NCI-H510A (cell line): ENCODE data around the gene DXO.
"Not testable (repeated sequence)": the region's sequence is repeated elsewhere in the genome, so short reads cannot be mapped to it uniquely, and the experiment has no call there.

ENCODE experiments used
- DNase-seq: peaks from one replicate; lab custom pipeline; 2025; lab: John Stamatoyannopoulos, UW

DXO gene

DNA sequence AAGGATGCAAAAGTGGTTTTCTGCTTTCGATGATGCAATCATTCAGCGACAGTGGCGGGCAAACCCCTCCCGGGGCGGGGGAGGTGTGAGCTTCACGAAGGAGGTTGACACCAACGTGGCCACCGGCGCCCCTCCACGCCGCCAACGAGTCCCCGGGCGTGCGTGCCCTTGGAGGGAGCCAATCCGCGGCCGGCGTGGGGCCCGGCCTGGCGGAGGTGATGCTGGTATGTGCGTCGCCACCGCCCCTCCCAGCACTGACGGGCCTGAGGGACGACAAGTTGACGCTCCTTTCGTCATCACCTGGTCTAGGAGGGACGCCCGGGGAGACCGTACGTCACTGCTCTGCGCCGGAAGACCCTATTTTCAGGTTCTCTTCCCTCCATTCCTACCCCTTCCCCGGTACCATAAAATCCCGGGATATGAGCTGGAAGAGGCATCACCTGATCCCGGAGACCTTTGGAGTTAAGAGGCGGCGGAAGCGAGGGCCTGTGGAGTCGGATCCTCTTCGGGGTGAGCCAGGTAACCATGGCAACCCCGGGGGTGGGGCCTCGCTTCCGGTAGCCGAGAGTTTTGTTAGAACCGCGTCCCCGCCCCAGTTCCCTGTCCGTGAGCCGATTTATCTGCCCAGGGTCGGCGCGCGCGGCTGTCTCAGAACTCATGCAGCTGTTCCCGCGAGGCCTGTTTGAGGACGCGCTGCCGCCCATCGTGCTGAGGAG, at the start of gene DXO:
Gene DXO (minus strand): TSS at position 146 of the 716 bp plus-strand sequence. CDS start 463 bp downstream, outside the sequence.
- peak; percentile 100 for DNase-seq

DNA sequence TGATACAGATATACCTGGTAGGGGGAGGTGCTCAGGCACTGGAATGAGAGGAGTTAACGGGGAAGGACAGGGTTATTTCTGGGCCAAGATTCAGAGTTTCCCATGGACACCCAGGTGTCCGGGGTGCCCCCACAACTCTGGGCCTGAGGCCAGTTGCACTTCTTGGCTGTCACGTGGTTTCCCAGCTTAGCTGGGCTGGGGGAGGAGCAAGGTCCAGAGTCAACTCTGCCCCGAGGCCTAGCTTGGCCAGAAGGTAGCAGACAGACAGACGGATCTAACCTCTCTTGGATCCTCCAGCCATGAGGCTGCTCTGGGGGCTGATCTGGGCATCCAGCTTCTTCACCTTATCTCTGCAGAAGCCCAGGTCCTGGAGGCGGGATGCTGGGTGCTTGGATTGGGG, 42.6 kb upstream of the DXO start, which contains the start of gene C4B:
Gene C4B (plus strand): TSS at position 249 of the 400 bp plus-strand sequence. CDS start 51 bp downstream, at position 300.
- not testable (repeated sequence) for DNase-seq

DNA sequence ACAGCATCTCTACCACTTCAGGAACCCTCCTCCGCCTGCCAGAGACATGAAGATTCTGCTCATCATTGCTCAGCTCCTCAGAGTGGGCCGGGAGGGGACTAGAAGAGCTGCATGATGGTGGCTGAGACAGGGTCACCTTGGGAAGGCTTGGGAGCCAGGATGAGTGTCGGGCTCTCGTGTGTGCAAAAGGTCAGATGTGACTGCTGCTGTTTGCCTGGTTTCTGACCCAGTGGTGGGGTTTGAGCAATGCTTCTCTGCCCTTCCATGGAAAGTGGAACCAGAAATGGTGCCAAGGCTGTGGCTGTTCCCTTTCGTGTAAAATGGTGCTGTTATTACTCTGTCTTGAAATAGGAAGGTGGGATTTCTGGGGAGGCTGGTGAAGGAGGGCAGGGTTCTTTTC, 41.8 kb upstream of the DXO start:
- not testable (repeated sequence) for DNase-seq

DNA sequence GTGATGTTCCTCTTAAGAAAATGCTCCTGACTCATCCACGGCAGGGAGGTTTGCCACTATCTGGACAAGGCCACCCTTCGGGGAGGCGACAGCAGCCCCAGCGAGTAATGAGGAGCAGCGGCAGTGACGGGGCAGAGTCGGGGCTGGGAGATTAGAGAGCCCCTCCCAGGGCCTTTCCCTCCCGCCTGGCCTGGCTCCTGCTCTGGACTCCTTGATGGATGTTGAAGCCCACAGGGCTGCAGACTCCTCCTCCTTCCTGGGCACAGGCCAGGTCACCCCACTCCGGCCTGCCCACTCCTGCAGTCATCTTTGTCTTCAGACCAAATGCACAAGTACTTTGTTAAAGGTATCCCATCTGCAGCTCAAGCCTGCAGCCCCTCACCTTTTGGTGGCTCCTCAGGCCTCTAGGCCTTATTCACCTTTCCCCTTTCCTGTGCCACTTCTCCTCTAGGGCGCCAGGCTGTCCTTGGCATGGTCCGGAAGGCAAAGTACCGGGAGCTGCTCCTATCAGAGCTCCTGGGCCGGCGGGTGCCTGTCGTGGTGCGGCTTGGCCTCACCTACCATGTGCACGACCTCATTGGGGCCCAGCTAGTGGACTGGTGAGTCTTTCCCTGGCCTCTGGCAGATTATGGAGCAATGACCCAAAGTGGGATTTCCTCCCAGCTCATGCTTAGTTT, 41.1 kb upstream of the DXO start:
- not testable (repeated sequence) for DNase-seq

DNA sequence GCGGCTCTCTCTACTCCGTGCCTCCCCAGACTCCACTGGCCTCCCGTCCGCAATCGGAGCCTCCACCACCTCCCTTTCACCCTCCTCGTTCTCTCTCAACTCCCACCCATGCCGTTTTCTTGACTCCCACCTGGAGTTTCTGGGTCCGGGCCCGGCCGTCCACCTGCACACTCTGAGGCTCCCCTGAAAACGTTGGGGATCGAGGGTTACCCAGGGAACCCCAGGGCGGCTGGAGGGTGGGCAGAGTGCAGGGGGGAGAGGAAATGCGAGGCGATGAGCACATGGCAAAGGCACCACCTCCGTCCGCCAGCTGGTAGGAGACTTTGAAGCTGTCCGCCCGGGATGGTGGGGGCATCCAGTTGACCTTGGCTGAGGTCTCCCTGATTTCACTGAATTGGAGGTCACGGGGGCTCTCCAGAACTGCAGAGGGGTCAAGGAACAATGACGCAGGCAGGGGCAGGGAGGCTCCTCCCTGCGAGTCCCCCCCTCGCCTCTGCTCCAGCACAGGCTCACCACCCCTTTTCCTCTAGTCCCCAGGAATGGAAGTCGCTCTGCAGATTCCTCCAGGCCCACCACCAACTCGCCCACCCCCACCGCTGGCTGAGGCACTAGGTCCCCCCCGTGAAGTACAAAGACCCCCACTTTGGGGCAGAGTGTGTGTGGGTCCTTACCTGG, 39.1 kb upstream of the DXO start:
- not testable (repeated sequence) for DNase-seq

DNA sequence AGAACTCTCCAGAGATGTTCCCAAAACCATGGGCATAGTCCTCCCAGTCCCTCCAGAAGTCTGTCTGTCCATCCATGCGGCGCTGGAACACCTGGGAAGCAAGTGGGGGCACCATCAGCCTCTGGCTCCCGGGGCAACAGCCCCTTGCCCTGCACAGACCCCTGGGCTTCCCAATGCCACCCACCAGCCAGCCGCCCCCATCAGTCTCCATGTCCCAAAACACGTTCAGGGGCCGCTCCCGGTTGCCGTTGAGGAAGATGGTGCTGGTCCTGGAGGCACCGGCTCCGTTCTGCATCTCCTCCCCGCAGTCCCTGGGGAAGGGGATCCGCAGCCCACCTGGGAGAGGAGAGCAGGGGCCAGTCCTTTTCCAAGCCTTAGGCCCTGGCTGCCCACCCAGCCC, 37.6 kb upstream of the DXO start:
- not testable (repeated sequence) for DNase-seq

DNA sequence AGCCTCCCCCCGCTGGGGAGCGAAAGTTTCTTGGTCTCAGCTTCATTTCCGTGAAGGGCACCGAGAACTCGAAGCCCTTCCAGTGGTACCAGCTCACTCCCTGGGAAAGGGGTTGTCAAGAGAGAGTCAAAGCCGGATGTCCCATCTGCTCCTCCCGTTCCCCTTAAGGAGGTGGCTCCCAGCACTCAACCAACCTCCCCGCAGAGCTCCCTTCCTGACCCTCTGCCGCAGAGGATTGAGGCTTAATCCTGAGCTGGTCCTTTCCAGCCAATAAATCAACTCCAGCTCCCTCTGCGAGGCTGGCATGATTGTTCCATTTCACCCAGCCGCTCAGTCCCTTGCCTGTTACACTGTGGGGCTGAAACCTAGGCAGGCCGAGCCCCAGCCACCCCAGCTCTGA, 36.7 kb upstream of the DXO start:
- not testable (repeated sequence) for DNase-seq

DNA sequence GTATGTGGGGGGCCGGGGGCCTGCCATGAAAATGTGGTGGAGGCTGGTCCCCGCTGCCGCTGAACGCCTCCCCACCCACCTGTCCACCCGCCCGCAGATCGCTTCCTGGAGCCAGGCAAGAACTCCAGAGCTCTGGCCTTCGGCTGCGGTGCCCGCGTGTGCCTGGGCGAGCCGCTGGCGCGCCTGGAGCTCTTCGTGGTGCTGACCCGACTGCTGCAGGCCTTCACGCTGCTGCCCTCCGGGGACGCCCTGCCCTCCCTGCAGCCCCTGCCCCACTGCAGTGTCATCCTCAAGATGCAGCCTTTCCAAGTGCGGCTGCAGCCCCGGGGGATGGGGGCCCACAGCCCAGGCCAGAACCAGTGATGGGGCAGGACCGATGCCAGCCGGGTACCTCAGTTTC, 36.1 kb upstream of the DXO start:
- not testable (repeated sequence) for DNase-seq

DNA sequence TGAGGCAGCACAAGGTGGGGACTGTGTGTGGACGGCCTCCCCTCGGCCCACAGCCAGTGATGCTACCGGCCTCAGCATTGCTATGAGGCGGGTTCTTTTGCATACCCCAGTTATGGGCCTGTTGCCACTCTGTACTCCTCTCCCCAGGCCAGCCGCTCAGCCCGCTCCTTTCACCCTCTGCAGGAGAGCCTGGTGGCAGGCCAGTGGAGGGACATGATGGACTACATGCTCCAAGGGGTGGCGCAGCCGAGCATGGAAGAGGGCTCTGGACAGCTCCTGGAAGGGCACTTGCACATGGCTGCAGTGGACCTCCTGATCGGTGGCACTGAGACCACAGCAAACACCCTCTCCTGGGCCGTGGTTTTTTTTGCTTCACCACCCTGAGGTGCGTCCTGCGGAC, 35.1 kb upstream of the DXO start:
- not testable (repeated sequence) for DNase-seq

DNA sequence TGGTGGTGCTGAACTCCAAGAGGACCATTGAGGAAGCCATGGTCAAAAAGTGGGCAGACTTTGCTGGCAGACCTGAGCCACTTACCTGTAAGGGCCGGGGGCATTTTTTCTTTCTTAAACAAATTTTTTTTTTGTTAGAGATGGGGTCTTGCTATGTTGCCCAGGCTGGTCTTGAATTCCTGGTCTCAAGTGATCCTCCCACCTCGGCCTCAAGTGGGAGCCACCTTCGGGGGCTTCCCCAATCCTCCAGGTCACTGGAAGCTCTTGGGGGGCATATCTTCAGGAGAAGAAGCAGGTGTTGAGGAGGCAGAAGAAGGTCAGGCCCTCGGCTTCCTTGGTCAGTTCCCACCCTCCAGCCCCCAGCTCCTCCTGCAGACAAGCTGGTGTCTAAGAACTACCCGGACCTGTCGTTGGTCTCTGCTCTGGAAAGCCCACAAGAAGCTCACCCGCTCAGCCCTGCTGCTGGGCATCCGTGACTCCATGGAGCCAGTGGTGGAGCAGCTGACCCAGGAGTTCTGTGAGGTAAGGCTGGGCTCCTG, 34.1 kb upstream of the DXO start:
- DNase-seq = not testable (repeated sequence)

DNA sequence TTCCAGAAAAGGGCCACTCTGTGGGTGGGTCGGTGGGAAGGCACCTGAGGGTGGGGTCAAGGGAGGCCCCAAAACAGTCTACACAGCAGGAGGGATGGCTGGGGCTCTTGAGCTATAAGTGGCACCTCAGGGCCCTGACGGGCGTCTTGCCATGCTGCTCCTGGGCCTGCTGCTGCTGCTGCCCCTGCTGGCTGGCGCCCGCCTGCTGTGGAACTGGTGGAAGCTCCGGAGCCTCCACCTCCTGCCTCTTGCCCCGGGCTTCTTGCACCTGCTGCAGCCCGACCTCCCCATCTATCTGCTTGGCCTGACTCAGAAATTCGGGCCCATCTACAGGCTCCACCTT, 33.6 kb upstream of the DXO start:
- DNase-seq = not testable (repeated sequence)

DNA sequence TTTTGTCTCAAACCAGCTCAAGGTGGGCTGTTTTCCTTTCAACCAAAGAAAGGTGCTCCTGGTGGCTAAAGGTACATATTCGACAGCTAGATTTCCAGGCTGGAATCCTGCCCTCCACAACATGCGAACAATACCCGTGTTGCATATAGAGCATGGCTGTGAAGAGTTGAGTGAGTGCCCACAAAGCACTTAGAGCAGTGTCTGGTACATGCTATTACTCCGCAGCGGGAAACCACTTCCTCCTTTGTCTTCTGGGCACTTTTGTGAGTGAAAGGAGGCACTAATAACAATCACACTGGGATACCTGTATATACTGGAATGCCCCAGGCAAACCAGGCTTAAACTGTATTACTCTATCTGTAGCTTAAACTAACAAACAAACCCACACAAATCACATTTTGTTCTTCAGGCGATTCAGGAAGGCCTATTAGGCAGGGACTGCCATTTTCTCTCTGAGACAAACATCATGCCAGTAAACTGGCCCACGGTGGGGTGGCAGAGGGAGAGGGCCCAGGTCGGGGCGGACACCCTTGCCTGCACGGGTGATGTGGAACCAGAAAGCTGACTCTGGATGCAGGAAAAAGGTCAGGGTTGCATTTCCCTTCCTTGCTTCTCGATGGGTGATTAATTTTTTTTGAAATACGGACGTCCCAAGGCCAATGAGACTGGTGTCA, 33.1 kb upstream of the DXO start:
- not testable (repeated sequence) for DNase-seq

DNA sequence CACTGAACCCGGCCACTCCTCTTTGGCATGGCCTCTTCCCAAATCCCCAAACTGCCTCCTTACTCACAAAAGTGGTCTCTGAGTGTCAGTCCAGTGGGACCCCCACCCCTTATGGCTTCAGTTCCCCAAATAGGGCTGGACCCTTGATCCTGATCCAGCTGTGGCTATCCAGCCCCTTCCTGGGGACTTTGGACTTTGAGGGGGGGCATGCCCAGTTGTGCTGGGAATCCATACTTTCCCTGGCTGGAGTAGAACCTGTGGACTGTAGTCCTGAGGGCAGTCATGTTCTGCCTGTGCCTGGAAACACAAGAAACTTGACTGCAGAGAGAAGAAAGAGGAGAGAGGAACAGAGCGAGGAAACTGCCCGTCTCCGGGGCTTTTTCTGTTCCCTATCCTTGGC, 32.5 kb upstream of the DXO start:
- DNase-seq = not testable (repeated sequence)

DNA sequence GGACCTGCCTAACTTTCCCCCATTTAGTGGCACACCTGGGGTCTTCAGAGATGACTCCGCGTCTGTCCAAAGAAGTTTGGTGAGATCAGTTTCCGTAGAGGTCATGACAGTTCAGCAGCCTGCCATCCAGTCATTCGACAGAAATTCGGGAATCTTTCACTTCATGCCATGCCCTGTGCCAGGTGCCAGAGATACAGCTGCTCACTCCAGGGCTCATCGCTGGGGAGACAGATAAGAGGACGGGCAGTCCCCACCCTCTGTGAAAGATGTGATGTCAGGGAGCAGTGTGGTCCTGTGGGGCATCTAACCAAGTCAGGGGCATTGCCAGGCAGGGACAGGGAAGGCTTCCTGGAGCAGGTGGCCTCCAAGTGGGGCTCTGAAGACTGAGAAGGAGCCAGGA, 31.4 kb upstream of the DXO start:
- DNase-seq = not testable (repeated sequence)

DNA sequence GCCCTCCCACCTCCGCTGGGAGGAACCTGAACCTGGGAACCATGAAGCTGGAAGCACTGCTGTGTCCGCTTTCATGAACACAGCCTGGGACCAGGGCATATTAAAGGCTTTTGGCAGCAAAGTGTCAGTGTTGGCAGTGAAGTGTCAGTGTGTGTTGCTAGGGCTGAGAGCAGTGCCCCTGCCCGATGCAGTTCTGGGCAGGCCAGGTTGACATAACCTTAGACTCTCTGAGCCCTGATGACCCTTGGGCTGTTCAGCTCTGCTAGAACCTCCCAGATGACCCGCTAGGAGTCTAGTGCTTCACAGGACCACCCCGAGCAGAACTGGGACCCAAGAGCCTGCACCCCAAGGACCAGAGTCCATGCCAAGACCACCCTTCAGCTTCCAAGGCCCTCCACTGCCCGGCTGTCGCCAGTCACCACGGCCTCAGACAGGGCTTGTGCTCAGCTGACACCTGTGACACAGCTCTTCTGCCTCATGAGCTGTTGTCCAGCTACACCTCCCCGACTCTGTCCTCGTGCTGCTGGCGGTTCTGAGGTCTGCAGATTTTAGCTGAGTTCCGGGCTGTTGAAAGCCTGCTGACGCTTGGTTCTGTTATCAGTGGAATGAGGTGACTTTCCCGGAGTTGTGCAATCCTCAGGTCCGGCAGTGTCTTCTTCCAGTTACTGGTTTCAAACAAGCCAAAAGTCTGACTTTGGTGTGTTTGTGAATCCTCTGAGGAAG, 30.8 kb upstream of the DXO start:
- not testable (repeated sequence) for DNase-seq

DNA sequence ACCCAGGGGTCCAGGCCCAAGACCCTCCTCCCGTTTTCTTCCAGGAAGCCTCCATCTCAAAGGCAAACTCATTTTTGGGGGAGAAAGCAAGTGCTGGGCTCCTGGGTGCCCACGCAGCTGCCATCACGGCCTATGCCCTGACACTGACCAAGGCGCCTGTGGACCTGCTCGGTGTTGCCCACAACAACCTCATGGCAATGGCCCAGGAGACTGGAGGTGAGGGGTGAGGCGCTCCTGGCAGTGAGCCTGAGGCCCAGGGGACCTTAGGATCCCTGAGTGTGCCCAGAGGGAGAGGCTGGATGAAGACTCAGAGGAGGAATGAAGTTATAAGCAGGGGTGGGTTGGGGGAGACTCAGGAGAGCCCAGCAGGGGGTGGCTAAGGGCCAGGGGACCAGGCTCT, 24.4 kb upstream of the DXO start:
- not testable (repeated sequence) for DNase-seq

DNA sequence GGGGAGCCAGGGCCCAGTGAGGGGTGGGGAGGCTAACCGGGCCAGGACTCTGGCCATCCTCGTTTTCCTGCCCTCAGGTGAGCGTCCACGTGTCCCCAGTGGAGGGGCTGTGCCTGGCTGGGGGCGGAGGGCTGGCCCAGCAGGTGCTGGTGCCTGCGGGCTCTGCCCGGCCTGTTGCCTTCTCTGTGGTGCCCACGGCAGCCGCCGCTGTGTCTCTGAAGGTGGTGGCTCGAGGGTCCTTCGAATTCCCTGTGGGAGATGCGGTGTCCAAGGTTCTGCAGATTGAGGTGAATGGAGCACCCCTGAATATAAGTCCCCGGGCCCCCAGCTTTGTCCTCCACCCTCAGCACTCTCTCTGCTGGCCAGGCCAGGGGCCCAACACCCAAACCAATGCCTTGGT, 22.5 kb upstream of the DXO start:
- not testable (repeated sequence) for DNase-seq

DNA sequence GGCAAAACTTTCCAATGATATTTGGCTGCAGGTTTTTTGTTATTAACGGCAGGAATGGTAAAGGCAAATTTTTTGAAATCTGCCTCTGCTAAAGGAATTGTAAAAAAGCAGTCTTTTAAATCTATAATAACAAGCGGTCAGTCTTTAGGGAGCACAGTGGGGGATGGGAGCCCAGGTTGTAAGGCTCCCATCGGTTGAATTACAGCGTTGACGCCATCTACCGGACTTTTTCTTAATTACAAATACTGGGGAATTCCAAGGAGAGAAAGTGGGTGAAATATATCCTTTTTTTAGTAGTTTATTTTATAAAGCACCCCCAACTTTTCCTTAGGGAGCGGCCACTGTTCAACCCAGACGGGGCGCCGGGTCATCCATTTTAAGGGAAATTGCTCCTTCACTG, 17.4 kb upstream of the DXO start:
- DNase-seq = not testable (repeated sequence)

DNA sequence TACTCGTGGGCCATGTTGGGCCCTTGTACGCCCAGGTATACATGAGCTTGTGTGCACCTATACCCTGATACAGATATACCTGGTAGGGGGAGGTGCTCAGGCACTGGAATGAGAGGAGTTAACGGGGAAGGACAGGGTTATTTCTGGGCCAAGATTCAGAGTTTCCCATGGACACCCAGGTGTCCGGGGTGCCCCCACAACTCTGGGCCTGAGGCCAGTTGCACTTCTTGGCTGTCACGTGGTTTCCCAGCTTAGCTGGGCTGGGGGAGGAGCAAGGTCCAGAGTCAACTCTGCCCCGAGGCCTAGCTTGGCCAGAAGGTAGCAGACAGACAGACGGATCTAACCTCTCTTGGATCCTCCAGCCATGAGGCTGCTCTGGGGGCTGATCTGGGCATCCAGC, 9.8 kb upstream of the DXO start, which contains the start of gene C4A:
Gene C4A (plus strand): TSS at position 314 of the 400 bp plus-strand sequence. CDS start 51 bp downstream, at position 365.
- DNase-seq = not testable (repeated sequence)

DNA sequence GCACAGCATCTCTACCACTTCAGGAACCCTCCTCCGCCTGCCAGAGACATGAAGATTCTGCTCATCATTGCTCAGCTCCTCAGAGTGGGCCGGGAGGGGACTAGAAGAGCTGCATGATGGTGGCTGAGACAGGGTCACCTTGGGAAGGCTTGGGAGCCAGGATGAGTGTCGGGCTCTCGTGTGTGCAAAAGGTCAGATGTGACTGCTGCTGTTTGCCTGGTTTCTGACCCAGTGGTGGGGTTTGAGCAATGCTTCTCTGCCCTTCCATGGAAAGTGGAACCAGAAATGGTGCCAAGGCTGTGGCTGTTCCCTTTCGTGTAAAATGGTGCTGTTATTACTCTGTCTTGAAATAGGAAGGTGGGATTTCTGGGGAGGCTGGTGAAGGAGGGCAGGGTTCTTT, 9.1 kb upstream of the DXO start:
- not testable (repeated sequence) for DNase-seq

DNA sequence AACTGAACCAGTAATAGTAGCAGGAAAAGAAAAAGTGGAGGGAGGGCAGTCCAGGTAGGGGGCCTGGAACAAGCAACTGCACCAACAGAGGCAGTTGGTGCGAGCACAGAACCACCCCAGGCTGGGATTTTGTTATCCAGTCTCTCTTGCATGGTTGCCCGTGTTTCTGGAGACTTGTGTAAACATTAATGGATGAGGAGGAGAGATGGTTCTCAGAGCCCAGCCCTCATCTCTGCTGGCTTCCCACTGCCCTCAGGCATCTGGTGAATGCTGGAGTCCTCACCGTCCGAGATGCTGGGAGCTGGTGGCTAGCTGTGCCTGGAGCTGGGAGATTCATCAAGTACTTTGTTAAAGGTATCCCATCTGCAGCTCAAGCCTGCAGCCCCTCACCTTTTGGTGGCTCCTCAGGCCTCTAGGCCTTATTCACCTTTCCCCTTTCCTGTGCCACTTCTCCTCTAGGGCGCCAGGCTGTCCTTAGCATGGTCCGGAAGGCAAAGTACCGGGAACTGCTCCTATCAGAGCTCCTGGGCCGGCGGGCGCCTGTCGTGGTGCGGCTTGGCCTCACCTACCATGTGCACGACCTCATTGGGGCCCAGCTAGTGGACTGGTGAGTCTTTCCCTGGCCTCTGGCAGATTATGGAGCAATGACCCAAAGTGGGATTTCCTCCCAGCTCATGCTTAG, 8.4 kb upstream of the DXO start:
- not testable (repeated sequence) for DNase-seq
